ENCODE measurements around the gene CDC42EP5.

Gene CDC42EP5

GRCh38 chr19:54461613-54462012, 11.5 kb downstream of the CDC42EP5 start:
- DNase-seq: no peak

- DNase-seq: no peak
Measured at GRCh38 chr19:54461210-54461609, 11.9 kb downstream of the CDC42EP5 start.

DNA sequence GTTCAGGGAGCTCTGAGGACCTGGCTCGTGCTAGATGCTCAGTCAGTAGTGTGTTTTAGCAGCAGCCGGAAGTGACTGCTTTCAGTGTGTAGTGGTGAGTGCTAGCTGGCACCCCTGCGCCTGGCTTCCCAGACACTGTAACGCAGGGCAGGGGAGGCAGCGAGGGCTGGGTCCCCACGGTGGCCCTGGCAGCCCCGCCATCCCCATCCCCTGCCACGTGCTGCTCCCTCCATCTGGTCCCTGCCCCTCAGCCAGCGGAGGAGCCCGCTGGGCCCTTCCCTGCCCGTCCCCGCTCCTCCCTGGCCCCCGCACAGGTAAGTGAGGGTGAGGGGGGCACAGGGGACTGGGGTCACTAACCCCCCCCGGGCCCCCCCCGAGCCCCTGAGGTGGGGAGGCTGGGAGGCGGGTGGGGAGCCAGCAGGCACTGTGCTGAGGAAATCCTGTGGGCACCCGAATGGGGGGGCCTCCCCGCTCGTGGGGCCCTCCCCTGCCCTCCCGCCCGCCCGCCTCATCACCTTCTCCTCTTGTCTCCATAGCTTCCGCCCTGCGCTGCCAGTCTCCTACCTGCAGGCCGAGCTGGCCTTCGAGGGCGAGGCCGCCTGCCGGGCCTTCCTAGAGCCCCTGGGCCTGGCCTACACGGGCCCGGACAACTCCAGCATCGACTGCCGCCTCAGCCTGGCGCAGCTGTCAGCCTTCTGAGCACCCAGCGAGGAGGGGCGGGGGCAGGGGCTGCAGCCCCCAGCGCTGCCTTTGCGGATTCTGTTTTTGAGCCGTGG, 12.7 kb downstream of the CDC42EP5 start:
- no peak for DNase-seq

DNA sequence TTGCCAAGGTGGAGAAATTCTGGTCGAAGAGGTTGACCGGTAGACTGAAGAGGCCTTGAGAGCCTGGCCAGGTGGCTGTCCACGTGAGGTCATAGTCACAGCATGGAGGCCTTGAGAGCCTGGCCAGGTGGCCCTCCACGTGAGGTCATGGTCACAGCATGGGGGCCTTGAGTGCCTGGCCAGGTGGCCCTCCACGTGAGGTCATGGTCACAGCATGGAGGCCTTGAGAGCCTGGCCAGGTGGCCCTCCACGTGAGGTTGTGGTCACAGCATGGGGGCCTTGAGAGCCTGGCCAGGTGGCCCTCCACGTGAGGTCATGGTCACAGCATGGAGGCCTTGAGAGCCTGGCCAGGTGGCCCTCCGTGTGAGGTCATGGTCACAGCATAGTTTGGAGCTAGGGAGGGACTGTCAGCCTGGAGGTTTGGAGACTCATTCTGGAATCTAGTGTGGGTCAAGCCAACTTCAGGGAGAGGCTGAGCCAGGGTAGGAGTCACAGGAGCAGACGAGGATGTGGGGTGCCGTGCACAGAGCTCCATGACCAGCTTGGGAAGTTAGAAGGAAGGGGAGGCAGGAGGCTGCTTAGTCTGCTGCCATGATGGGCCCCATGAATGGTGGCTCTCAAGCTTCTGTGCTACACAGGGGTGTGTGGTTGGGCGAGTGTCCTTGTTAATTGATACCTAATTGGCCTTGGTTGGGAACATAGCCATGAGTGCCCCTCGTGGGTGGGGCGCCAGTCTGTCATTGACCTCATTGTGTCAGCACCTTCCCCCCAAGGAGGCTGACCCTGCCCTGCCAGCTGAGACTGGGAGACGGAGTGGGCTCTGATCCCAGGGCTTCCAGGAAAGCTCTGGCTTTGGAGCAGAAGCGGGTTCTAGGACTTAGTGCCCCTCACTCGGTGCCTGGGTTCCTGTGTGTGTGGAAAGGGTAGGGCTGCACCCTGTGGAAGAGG, 13.5 kb downstream of the CDC42EP5 start:
- no peak for DNase-seq

DNA sequence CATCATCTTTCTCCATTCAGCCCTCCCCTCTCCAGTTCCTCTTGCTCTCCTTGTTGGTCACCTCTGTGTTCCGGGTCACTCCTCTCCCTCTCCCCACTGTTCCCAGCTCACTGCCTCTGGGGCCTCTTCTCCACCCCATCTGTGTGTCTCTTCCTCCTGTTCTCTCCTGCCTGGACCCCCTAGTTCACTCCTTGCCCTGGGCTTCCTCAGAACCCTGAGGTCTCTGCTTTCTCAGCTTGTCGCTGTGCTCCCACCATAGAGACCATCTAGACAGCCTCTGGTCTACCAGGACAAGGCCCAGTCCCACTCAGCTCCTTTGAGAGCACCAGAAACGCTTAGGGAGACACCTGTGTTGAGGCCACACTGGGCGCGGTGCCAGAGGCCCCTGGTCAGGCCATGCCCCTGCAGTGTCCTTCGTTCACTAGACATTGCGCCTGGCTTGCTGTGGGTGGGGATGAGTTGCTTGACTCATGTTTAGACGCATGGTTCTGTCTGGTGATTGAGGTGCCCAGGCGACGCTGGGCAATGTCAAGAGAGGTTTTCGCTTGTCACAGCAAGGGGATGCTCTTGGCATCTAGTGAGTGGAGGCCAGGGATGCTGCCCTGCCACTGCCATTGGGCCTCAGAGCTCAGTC, 14.3 kb downstream of the CDC42EP5 start:
- no peak for DNase-seq

- DNase-seq: no peak
Measured at GRCh38 chr19:54457773-54458647, 15.1 kb downstream of the CDC42EP5 start.

GRCh38 chr19:54456423-54457373, 16.4 kb downstream of the CDC42EP5 start:
- DNase-seq: no peak

DNA sequence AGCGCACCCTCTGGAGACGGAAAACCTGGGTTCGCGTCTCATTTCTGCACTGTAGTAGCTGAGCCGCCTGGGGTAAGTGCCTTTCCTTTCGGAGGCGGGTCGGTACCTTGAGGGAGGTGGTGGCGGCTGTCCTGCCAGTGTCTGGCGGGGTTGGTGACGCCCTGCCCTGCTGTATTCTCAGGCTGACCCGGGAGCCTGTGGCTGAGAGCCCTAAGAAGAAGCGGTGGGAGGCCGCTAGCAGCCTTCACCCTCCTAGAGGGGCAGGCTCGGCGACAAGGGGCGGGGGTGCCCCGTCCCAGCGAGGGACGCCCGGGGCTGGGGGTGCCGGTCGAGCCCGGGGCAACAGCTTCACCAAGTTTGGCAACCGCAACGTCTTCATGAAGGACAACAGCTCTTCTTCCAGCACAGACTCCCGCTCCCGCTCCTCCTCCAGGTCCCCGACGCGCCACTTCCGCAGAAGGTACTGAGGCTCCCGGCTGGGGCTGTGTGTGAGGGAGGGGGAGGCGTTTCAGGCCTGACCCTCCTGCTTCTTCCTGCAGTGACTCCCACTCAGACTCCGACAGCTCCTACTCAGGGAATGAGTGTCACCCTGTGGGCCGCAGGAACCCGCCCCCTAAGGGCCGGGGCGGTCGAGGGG, 17.2 kb downstream of the CDC42EP5 start:
- DNase-seq: no peak

GRCh38 chr19:54454781-54455675, 18.1 kb downstream of the CDC42EP5 start:
- DNase-seq: no peak

- DNase-seq: no peak
Measured at GRCh38 chr19:54453921-54454780, 18.9 kb downstream of the CDC42EP5 start.

DNA sequence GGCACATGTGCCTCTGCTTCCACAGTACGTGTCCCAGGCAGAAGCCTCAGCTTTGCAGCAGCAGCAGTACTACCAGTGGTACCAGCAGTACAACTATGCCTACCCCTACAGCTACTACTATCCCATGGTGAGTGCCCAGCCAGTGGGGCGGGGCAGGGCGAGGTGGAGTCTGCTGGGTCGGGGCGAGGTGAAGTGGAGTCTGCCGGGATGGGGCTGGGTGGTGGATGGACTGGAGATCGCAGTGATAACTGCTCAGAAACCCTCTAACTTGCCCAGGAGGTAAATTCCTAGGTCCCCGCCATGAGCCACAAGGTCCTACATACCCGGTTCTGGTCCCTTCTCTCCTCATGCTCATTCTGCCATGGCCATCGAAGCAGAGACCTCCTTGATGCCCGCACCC, 20.5 kb downstream of the CDC42EP5 start:
- no peak for DNase-seq

- no peak for DNase-seq
Measured at GRCh38 chr19:54451997-54452396, 21.1 kb downstream of the CDC42EP5 start.

GRCh38 chr19:54451331-54451871, 21.7 kb downstream of the CDC42EP5 start:
- DNase-seq: no peak

DNA sequence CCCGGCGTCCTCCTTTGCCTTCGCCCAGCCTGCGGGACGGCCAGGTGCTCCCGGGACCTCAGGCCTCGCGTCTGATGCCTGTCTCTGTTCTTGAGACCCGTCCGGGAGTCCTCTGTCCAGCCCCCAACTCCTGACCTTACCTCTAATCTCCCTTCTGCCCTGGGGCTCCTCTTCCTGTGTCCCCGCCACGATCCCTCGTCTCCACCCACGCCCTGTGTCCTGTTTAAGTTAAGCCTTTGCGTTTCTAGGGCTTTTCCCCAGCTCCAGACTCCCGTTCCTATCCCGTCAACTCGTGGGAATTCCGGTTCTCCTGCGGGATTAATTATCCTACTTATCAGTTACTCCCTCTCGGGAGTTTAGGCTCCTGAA, 23.4 kb downstream of the CDC42EP5 start:
- DNase-seq: no peak

GRCh38 chr19:54448774-54449700, 24.1 kb downstream of the CDC42EP5 start, which contains the start of gene LENG8:
Gene LENG8, plus strand, starts transcription at chr19:54449199. Its CDS starts 2,146 bp downstream, at chr19:54451345.
- peak; percentile 91 for DNase-seq

GRCh38 chr19:54448040-54448773, 24.9 kb downstream of the CDC42EP5 start:
- no peak for DNase-seq
